D721Med (cell line): ENCODE measurements around the gene BEGAIN.

ENCODE experiments used
- DNase-seq: peaks from one replicate; pipeline ENCODE4 v3.0.0; 2011; ENCODE audit warnings: low spot score; ENCODE audit not compliant: insufficient read length
- FAIRE-seq: peaks from 2 replicates; lab custom pipeline; 2011; peaks lifted over from hg19 to GRCh38; lab: Jason Lieb, UNC
- CTCF ChIP-seq: IDR thresholded peaks from 2 replicates; pipeline ENCODE4 v1.5.1; 2012; ENCODE audit warnings: mild to moderate bottlenecking, control low read depth; ENCODE audit not compliant: insufficient read depth; ENCODE audit errors: missing control alignments

The BEGAIN gene

GRCh38 chr14:100615736-100616695 lies 28.8 kb upstream of the BEGAIN start:
- TF ChIP-seq CTCF = no peak
- no peak for DNase-seq
- FAIRE-seq = no peak

GRCh38 chr14:100614803-100615202 lies 27.6 kb upstream of the BEGAIN start:
- FAIRE-seq = no peak
- TF ChIP-seq CTCF = no peak
- no peak for DNase-seq

GRCh38 chr14:100612986-100613385 lies 25.8 kb upstream of the BEGAIN start:
- FAIRE-seq (no peak), DNase-seq (no peak)
- no peak for TF ChIP-seq CTCF

- no peak for TF ChIP-seq CTCF
- FAIRE-seq (no peak), DNase-seq (no peak)
Measured at GRCh38 chr14:100611811-100612480, 24.7 kb upstream of the BEGAIN start.

- no peak for TF ChIP-seq CTCF
- no peak for DNase-seq
- FAIRE-seq = no peak
Measured at GRCh38 chr14:100610511-100611217, 23.4 kb upstream of the BEGAIN start.

GRCh38 chr14:100609941-100610391 lies 22.7 kb upstream of the BEGAIN start:
- no peak for TF ChIP-seq CTCF
- FAIRE-seq = no peak

More at GRCh38 chr14:100609941-100610391, 22.7 kb upstream of the BEGAIN start:
- DNase-seq = no peak
